DMS 273 (cell line): ENCODE results near the gene TBC1D28.
"Not testable (repeated sequence)": the region's sequence is repeated elsewhere in the genome, so short reads cannot be mapped to it uniquely, and the experiment has no call there.

Experiments used
- DNase-seq: peaks from one replicate; lab custom pipeline; 2025; ENCODE audit not compliant: unreplicated experiment; lab: John Stamatoyannopoulos, UW

TBC1D28 gene

DNA sequence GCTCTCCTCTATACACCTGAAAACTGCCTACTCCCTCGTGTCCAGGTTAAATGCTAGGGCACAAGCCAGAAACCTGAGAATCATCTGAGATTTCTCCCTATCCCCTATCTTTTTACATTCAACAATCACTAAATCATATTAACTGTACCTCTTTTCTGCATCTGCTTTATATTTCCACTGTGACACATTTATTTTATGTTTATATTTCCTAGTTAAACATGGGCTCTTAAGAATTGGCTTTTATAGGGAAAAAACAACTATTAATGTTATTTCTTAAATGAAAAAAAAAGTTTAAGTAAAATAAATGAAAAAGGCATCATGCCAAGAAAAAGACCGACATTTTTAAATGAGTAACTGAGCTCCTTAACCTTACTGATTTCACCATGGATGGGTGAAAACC lies 26.6 kb downstream of the TBC1D28 start:
- DNase-seq = not testable (repeated sequence)

DNA sequence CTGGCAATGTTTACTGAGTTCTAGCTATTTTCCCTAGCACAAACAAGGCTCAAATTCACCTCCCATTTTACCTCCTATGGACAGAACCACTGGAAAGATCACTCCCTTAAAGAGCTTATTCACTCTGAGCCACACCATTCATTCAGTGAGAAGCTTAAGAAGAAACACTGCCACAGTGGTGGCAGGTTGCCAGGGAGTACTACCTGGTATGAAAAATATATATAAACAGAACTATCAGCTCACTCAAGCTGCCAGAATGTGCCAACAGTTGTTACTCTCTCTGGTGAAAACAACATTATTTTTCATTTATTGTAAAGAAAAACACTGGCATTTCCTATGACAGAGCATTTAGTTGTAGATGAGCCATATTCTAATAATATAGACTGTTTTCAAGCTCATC lies 31.2 kb downstream of the TBC1D28 start:
- not testable (repeated sequence) for DNase-seq

DNA sequence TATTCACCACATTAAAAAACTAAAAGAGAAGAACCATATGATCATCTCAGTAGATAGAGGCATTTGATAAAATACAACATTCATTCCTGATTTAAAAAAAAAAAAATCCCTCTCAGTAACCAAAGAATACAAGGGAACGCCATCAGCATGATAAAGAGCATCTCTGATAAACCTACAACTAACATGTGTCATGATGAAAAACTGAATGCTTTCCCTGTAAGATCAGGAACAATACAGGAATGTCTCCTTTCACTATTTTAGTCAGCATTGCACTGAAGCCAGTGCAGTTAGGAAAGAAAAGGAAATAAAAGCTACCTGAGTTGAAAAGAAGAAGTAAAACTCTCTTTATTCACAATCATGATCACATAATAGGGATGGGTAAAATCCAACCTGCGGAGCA lies 51.1 kb downstream of the TBC1D28 start:
- not testable (repeated sequence) for DNase-seq
